Esophagus squamous epithelium (tissue), 5 donors: ENCODE data around the gene ECSIT. TPM values are rescaled to one million over a fixed set of nuclear protein-coding genes. Genes with fewer than 3 reads are reported as not detected.

Experiments
- DNase-seq: peaks from one replicate; lab custom pipeline; 2025; lab: John Stamatoyannopoulos, UW
- H3K27ac ChIP-seq, 4 donors: fragments of 200-600 bp; sonication (generic); one replicate each; pipeline ENCODE4 v1.5.1; 2016 to 2019; ENCODE audit warnings: mild to moderate bottlenecking in 1 of 4
- H3K27me3 ChIP-seq, 4 donors: fragments of 200-600 bp; sonication (generic); 1 replicate in 3 of 4; 2 replicates in 1 of 4; pipeline versions ENCODE4 v1.5.1 to v1.6.0; 2017 to 2021; ENCODE audit warnings: antibody characterized with exemption in 1 of 4
- H3K36me3 ChIP-seq, 3 donors: fragments of 200-600 bp; sonication (generic); one replicate each; pipeline ENCODE4 v1.5.1; 2016 to 2019
- H3K4me1 ChIP-seq, 3 donors: fragments of 200-600 bp; sonication (generic); one replicate each; pipeline ENCODE4 v1.5.1; 2017 to 2019
- H3K4me3 ChIP-seq, 4 donors: fragments of 200-600 bp; sonication (generic); 1 replicate in 3 of 4; 2 replicates in 1 of 4; pipeline ENCODE4 v1.5.1; 2016 to 2019; ENCODE audit warnings: mild to moderate bottlenecking in 2 of 4, moderate library complexity in 1 of 4
- H3K9me3 ChIP-seq, 3 donors: fragments of 200-600 bp; sonication (generic); one replicate each; pipeline ENCODE4 v1.5.1; 2016 to 2019
- CTCF ChIP-seq, 6 experiments: fragments of 450-650 bp in 4 of 6; fragments of 200-600 bp in 2 of 6; sonication (generic) in 2 of 6; IDR thresholded peaks; one replicate each; pipeline ENCODE4 v1.5.1; 2016 to 2019; ENCODE audit warnings: antibody characterized with exemption in 6 of 6, mild to moderate bottlenecking in 4 of 6, moderate library complexity in 4 of 6
- POLR2A ChIP-seq, 4 donors: fragments of 450-650 bp; IDR thresholded peaks; one replicate each; pipeline ENCODE4 v1.6.1; 2017; ENCODE audit warnings: antibody characterized with exemption in 4 of 4, mild to moderate bottlenecking in 4 of 4, moderate library complexity in 3 of 4
- WGBS, 2 donors: methylation state at CpG; one replicate each; pipeline ENCODE4 v1.1.5; 2018; 5-methylcytosine and 5-hydroxymethylcytosine counted together
- intact Hi-C: fragments of 100-400 bp; cut with DNase I; formaldehyde crosslinking; loops from one replicate; pipeline ENCODE4 v1.15.0; 2022
- small RNA-seq, 4 donors: library from RNA; depleted of rRNA; stranded (forward); fragments of <200 nt; gene quantifications; one replicate each; pipeline ENCODE3, GENCODE V24; 2016
- total RNA-seq, 4 donors: library from RNA; depleted of rRNA; stranded (reverse); fragments of >200 nt; gene quantifications; one replicate each; pipeline ENCODE4 v1.1.0, GENCODE V29; 2016
- donor health status: DM: yes; HTN: yes; CAD: no.

The ECSIT gene
- total RNA-seq, 4 donors from 2014 or later = 41.4 to 47.1 (median 43.1) TPM

DNA sequence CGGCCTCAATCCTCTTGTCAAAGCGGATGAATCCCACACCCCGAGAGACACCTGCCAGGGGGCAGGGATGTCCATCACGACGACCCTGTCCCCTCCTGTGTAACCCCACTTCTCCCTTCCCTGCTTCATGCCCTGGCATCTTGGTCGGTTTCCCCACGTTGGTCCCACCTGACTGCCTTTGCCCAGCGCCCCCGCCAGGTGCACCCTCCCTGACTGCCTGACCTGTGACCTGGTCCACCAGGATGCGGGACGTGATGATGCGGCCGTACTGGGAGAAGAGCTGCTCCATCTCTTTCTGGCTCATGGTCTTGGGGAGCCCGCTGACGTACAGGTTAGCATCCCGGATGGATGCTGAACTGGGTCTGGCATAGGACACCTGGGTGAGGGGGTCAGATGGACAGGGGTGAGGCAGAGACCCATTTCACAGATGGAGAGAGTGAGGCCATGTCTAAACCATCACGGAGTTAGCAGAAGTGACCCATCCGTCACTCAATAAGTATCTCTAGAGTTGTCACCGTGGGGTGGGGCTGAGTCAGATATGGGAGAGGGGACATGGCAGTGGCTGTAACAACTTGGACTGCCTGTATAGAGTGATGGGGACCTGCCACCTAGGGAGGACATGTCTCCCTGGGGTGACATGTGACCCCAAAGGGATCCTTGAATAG, 70.6 kb downstream of the ECSIT start:
- no peak overlapping the region for H3K27ac ChIP-seq
- intact Hi-C loops = no loop called here
- WGBS, 2 donors = 69 to 81% methylated on average over 5 to 6 of the region's 19 CpGs
- no peak overlapping the region for H3K4me3 ChIP-seq
- H3K4me1 ChIP-seq = peaks cover 0 to 3% (median 0%) of the 10 kb centered on the region in 3 donors
- DNase-seq = no peak
- peaks cover 0 to 29% (median 0%) of the 10 kb centered on the region in 4 donors for H3K27me3 ChIP-seq
- no peak for TF ChIP-seq CTCF (IDR thresholded peaks at IDR 0.05)
- no peak for TF ChIP-seq POLR2A (IDR thresholded peaks at IDR 0.05)
- H3K9me3 ChIP-seq = no peaks in the 10 kb centered on the region
- no peaks in the 10 kb centered on the region for H3K36me3 ChIP-seq

- WGBS, 2 donors = 83 to 91% methylated on average over 4 to 6 of the region's 20 CpGs
- peaks cover 0 to 32% (median 0%) of the 10 kb centered on the region in 4 donors for H3K27me3 ChIP-seq
- H3K27ac ChIP-seq = no peak overlapping the region
- H3K9me3 ChIP-seq = no peaks in the 10 kb centered on the region
- DNase-seq = no peak
- no peaks in the 10 kb centered on the region for H3K36me3 ChIP-seq
- peaks cover 0 to 3% (median 0%) of the 10 kb centered on the region in 3 donors for H3K4me1 ChIP-seq
- H3K4me3 ChIP-seq = no peak overlapping the region
- intact Hi-C loops = no loop called here
- TF ChIP-seq POLR2A (IDR thresholded peaks at IDR 0.05) = no peak
- no peak for TF ChIP-seq CTCF (IDR thresholded peaks at IDR 0.05)
Observed at GRCh38 chr19:11457831-11458230, 71.1 kb downstream of the ECSIT start.

GRCh38 chr19:11457115-11457514, 71.8 kb downstream of the ECSIT start:
- Histone ChIP-seq H3K4me1 (peaks cover 0 to 3% (median 0%) of the 10 kb centered on the region in 3 donors), H3K36me3 (no peaks in the 10 kb centered on the region), H3K9me3 (no peaks in the 10 kb centered on the region), H3K4me3 (no peak overlapping the region), H3K27ac (no peak overlapping the region), H3K27me3 (peaks cover 0 to 35% (median 0%) of the 10 kb centered on the region in 4 donors)
- no peak for TF ChIP-seq POLR2A (IDR thresholded peaks at IDR 0.05)
- no peak for TF ChIP-seq CTCF (IDR thresholded peaks at IDR 0.05)
- no peak for DNase-seq
- intact Hi-C loops = no loop called here
- WGBS, 2 donors = 45% methylated on average over 6 of the region's 18 CpGs; no CpG with 5 or more reads in 1 of the 2 donors

DNA sequence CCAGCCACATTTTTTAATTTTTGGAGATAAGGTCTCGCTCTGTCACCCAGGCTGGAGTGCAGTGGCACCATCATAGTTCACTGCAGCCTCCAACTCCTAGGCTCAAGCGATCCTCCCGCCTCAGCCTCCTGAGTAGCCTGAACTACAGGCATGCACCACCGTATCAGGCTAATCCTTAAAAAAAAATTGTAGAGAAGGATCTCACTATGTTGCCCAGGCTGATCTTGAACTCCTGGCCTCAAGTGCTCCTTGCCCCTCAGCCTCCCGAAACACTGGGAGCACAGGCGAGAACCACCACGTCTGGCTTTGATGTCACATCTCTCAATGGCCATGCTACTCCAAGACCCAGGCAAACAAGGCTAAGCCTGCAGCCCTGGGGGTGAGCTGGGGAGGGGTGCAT, 72.3 kb downstream of the ECSIT start:
- Histone ChIP-seq H3K4me1 (peaks cover 0 to 6% (median 2%) of the 10 kb centered on the region in 3 donors), H3K27ac (no peak overlapping the region), H3K4me3 (no peak overlapping the region), H3K27me3 (peaks cover 0 to 35% (median 0%) of the 10 kb centered on the region in 4 donors), H3K36me3 (no peaks in the 10 kb centered on the region), H3K9me3 (no peaks in the 10 kb centered on the region)
- TF ChIP-seq CTCF (IDR thresholded peaks at IDR 0.05) (no peak), POLR2A (IDR thresholded peaks at IDR 0.05) (no peak)
- intact Hi-C loops = no loop called here
- WGBS, 2 donors = 83 to 100% methylated on average over 3 to 4 of the region's 7 CpGs
- no peak for DNase-seq

Small RNAs within 50 kb of the gene (small RNA-seq; reads per million reads assigned to genes)
- 0.21 to 7.6 (median 2.7) reads per million in 4 donors for gene MIR7974
- gene RN7SL833P = 0 reads per million in 4 donors

Other genes with a start within 250 kb of the ECSIT start
- not detected for gene TSPAN16, start 233.0 kb downstream of the ECSIT start, total RNA-seq
- 10 to 100 TPM; 55.9 to 90.4 (median 73.8) TPM for gene RAB3D, start 189.5 kb downstream of the ECSIT start, total RNA-seq
- gene TMEM205, start 182.9 kb downstream of the ECSIT start, total RNA-seq = 100 to 1,000 TPM in 2 of 4 donors, 10 to 100 TPM in 2; 80.1 to 173 (median 129) TPM
- 10 to 100 TPM in 1 of 4 donors, 1 to 10 TPM in 3; 5.7 to 17.7 (median 8.0) TPM for gene CCDC159, start 182.6 kb downstream of the ECSIT start, total RNA-seq
- gene PLPPR2, start 173.7 kb downstream of the ECSIT start, total RNA-seq = 10 to 100 TPM in 1 of 4 donors, 1 to 10 TPM in 3; 5.1 to 14.2 (median 9.7) TPM
- 1 to 10 TPM; 1.0 to 2.9 (median 1.3) TPM for gene SWSAP1, start 154.5 kb downstream of the ECSIT start, total RNA-seq
- gene EPOR, start 144.8 kb downstream of the ECSIT start, total RNA-seq = 1 to 10 TPM in 2 of 4 donors, under 1 TPM in 2; 0.35 to 6.2 (median 1.0) TPM
- gene RGL3, start 109.8 kb downstream of the ECSIT start, total RNA-seq = 1 to 10 TPM in 1 of 4 donors, under 1 TPM in 3; 0.22 to 1.9 (median 0.45) TPM
- 1 to 10 TPM in 1 of 4 donors, under 1 TPM in 1, not detected in 2; 0.19 to 8.8 TPM for gene ODAD3, start 94.0 kb downstream of the ECSIT start, total RNA-seq
- gene PRKCSH, start 93.5 kb downstream of the ECSIT start, total RNA-seq = 100 to 1,000 TPM in 1 of 4 donors, 10 to 100 TPM in 3; 64.1 to 107 (median 99.1) TPM
- not detected for gene ELAVL3, start 48.1 kb downstream of the ECSIT start, total RNA-seq
- 10 to 100 TPM in 1 of 4 donors, 1 to 10 TPM in 3; 3.6 to 10.2 (median 5.0) TPM for gene ZNF653, start 23.3 kb downstream of the ECSIT start, total RNA-seq
- 100 to 1,000 TPM in 1 of 4 donors, 10 to 100 TPM in 3; 20.4 to 437 (median 45.0) TPM for gene CNN1, start 9.7 kb upstream of the ECSIT start, total RNA-seq
- gene ELOF1, start 30.1 kb upstream of the ECSIT start, total RNA-seq = 10 to 100 TPM; 21.7 to 31.6 (median 28.6) TPM
- 10 to 100 TPM; 12.2 to 61.9 (median 33.0) TPM for gene ACP5, start 48.5 kb upstream of the ECSIT start, total RNA-seq
- gene ZNF627, start 68.3 kb upstream of the ECSIT start, total RNA-seq = 1 to 10 TPM; 3.5 to 9.2 (median 6.5) TPM
- 10 to 100 TPM in 3 of 4 donors, 1 to 10 TPM in 1; 8.5 to 22.3 (median 11.8) TPM for gene ZNF823, start 209.8 kb upstream of the ECSIT start, total RNA-seq
- gene ZNF441, start 237.9 kb upstream of the ECSIT start, total RNA-seq = 1 to 10 TPM; 1.0 to 5.7 (median 2.4) TPM